HUDEP-2 (cell line): Measurements from ENCODE around the gene PDE4D.
"Not testable (repeated sequence)": the region's sequence is repeated elsewhere in the genome, so short reads cannot be mapped to it uniquely, and the experiment has no call there.

Source experiments
- DNase-seq, 76 experiments: peaks; one replicate each; lab custom pipeline; 2025; ENCODE audit not compliant: unreplicated experiment in 76 of 76; lab: John Stamatoyannopoulos, UW

Gene PDE4D

DNA sequence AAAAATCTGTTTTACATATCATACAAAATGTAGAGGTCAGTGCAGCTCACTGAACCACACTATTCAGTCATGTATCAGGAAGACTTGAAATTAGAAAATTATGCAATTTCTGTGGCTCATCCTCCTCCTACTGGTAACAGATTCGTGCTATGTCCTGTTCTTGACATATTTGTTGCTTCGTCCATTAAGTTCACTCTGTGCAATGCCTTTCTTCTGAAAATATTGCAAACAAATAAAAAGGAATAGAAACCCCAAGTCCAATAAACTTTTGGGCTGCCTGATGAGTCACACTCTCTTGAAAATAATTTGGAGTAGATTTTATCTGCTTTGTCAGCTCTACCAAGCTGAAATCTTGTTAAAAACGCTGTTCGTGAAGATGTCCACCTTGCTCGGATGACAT lies 919.4 kb downstream of the PDE4D start:
- no peak for DNase-seq

DNA sequence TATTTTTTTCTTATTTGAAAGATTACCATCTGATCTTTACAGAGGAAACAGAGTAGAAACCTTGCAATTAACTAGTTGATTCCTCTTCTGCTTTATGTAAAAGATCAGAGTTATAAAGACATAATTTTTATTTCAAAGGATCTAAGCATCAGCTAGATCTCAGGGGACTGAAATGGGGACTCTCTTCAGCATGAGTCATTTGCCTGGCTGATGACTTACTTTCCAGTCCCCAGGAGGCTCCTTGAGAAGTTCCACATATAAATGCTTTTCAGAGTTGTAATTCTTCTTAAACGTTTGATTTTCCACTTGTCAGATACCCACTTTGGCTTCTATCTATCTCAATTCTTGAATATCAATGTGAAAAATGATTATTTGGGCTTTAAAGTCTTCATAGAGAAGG lies 921.2 kb downstream of the PDE4D start:
- no peak for DNase-seq

DNA sequence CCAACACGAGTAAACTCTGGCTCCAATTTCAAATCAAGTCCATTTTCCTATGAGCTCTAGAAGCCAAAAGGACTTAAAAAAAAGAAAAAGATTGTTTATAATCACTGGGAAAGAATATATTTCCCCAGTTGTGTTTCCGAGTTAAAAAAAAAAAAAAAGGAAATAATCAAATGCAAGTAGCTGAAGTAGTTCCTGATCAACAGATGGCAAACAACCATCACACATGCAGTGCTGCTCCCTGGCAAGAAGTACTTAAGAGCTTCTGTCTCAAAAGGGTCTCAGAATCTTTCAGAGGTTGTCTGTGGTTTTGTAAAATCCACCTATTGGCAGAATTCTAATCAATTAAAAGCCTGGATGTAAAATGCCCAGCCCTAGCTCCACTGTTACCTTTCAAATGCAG lies 922.8 kb downstream of the PDE4D start:
- no peak for DNase-seq

DNA sequence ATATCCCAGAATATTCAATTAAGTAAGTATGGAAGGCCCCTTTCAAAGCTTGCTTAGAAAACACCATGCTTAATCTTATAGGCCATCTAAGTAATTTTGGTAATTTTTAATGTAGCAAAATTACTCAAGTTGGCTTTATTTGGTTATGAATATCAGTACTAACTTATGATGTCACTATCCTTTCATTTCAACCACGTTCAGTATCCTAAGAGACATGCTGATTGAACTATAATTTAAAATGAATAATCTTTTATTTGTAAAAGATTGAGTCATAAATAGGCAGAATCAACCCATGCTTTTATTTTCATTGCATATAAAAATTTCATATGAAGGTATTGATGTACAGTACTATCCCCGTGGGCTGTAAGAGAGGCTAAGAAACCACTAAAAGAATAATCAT lies 923.7 kb downstream of the PDE4D start:
- DNase-seq = no peak

DNA sequence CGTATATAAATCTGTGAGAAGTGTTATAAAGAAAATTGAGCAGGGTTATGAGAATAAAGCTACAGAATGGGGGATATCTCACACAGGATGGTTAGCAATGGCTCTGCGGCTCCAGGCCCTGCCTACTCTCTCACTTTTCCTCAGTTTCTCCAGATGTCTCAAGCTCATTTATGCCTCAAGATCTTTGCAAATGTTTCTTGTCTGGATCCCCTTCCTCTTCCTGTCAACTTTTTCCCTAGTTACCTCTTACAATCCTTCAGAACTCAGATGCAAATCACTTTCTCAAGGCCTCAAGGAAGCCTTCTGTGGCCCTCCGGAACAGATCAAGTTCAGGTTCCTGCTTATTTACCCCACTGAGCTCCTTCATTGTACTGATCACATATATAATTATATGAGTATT lies 924.3 kb downstream of the PDE4D start:
- DNase-seq = no peak

DNA sequence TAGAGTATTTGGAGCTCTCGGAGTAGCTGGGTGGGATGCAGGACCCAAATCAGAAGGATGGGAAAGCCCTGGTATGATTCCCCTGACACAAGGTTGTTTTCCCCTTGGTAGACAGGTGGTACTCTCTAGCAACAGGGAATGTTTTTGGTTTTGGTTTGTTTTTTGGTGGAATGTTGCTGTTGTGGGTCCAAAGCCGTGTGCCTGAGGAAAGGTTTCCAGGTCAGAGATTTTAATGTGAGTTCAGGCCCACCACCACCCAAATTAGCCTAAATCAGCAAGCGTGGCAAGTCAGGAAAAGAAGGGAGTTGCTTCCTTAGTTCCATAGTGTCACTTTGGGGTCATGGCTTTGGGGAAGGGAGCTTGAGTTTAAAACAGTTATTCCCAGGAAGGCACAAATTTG lies 925.2 kb downstream of the PDE4D start:
- DNase-seq = no peak

DNA sequence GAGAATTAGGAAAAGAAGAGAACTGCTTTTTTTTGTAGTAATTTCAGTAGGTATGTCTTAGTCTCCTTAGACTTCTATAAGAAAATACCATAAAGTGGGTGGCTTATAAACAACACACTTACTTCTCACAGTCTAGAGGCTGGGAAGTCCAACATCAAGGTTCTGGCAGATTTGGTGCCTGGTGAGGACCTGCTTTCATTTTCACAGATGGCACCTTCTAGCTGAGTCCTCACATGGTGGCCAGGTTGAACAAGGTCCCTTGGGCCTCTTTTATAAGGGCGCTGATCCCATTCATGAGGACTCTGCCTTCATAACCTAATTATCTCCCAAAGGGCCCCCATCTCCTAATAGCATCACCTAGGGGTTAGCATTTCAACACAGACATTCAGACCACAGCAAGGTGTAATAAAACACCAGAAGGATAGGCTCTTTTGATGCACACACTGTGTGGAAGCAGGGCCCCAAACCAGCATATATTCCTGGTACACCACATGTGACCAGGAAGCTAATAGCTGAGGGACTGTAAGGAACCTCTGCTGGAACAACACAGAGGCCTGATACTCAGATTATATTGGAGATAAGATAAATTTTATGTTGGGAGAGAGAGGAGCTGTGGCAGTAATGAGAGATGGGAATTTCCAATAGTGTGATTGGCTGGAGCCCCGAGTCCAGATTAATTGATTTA lies 925.8 kb downstream of the PDE4D start:
- DNase-seq = no peak

DNA sequence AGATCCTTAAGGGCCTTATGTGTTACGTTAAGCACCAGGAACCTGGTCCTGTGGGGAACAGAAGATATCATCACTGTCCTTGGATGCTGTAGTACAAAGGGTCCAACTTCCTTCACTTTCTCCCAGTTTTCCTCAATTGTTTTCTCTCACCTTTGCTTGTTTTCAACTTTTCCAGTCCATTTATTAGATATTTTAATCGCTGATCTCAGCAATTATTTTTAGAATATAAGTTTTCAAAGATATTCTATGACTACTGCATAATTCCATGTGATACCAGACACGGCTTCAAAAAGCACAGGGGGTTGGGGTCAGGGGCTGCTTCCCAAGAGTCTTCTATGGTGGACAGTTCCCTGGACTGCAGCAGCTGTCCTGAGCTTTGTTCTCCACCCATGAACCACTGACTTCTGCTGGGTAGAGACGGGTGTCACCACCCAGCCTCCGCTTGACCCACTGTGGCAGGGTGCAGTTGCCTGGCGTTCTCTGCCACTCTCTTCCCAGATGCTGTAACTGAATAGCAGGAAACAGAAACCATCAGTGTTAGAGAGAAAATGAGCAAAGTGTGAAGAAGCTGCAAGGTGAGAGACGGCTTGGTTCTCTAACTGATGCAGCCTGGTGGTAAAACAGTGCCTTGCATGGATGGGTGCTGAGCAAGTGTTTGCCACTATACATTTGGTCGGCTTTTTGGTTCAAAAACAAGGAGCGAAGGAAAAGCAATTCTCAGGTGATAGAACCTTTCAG lies 927.7 kb downstream of the PDE4D start:
- DNase-seq = no peak

DNA sequence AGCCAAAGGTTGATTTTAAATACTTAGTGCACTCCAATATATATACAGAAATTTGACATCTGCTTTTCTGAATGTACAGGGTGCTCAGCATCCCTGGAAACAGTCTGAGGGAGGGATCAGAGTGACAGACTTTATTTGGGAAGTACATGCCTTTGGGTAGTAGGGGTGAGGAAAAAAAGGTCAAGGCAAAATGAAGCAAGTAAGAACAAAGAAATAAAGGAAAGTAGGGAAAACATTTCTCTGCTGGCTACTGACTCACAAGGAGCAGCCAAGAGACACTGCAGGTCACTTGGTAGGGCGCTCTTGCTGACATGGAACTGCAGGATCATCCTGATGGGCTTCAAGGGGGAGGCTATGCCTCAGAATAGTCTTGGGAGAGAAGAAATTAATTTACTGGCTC lies 929.7 kb downstream of the PDE4D start:
- DNase-seq = no peak

DNA sequence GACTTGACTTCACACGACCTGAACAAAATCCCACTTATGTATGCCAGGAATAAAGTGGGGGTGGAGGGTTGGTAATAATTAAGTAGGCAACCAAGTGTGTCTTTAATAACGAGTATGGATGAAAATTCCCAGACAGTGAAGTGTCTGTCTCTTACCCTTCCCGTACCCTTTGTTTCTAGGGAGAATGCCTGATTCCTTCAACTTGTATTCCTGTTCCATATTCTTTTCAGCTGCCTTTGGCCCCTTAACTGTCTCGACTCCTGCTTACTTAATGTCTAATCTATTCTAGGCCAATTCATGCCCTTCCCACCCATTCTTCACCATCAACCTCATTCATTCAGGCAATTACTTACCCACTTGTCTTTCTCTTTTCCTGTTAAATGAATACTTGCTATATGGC lies 930.2 kb downstream of the PDE4D start:
- no peak for DNase-seq

DNA sequence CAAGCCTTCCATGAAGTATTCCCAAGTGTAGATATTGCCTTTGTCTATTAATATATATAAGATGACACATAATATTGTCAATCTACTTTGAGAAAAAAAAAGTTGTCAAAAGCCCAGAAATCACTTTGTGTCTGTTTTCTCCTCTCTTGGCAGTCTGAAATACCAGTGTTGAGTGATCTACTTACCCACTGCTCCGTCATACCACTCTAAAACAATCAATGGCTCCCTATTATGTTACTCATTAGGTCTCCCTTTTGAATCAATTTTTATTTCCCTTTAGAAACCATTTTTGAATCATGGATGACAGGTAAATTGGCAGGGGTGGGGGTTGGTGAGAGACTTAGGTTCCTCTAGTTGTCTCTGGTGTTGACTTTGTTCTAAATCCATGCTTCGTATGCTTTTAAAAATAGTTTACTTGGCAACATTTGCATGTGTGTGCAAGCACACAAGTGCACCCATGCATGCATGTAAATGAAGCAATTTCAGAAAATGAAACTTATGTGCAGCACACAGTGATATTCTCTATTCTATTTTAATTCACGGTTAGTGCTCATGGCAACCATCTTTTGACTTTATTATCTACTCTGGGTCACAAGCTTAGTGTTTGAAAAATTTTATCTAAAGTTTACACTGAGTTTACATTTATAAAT lies 931.8 kb downstream of the PDE4D start:
- DNase-seq = no peak

DNA sequence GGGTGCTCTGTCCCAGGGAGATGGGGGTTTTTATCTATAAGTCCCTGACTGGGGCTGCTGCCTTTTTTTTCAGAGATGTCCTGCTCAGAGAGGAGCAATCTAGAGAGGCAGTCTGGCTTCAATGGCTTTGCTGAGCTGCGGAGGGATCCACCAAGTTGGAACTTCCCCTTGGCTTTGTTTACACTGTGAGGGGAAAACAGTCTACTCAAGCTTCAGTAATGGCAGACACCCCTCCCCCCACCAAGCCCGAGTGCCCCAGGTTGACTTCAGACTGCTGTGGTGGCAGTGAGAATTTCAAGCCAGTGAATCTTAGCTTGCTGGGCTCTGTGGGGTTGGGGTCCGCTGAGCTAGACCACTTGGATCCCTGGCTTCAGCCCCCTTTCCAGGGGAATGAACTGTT lies 934.8 kb downstream of the PDE4D start:
- DNase-seq = no peak

DNA sequence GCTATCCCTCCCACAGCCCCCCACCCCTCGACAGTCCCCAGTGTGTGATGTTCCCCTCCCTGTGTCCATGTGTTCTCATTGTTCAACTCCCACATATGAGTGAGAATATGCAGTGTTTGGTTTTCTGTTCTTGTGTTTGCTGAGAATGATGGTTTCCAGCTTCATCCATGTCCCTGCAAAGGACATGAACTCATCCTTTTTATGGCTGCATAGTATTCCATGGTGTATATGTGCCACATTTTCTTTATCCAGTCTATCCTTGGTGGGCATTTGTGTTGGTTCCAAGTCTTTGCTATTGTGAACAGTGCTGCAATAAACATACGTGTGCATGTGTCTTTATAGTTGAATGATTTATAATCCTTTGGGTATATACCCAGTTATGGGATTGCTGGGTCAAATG lies 940.3 kb downstream of the PDE4D start:
- not testable (repeated sequence) for DNase-seq

DNA sequence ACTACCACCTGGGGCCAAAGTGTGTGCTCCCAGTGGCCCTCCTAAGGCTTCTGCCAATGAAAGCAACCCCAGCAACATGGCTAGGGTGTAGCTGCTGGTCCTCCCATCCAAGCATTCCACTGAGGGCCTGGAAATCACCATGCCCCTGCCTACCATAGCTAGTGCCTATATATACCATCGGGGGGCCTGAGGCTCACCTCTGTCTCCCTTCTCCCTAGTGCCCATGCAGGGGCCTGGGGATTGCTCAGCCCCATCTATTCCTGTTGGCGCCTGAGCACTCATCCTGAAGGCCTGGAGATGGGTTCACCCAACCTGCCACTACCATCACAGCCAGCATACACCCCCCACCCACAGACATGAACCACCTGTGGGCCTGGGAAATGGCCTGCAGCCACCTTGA lies 943.3 kb downstream of the PDE4D start:
- DNase-seq = no peak

DNA sequence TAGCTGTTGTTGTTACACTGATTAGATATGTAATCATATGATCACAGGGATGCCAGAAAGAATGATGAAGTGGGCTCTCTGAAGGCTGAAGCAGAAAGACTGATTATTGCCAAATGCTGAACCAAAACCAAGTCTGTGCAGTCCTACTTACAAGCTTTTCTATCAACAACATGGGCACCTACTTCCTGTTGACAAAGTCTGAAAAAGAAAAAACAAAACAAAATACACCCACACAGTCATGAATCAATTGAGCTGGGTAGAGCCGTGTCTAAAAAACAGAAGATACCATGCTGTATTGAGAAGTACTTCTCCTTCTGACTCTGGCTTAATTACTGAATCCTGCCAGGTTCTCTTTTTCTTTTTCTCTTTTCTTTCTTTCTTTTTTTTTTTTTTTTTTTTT lies 947.3 kb downstream of the PDE4D start:
- no peak for DNase-seq

DNA sequence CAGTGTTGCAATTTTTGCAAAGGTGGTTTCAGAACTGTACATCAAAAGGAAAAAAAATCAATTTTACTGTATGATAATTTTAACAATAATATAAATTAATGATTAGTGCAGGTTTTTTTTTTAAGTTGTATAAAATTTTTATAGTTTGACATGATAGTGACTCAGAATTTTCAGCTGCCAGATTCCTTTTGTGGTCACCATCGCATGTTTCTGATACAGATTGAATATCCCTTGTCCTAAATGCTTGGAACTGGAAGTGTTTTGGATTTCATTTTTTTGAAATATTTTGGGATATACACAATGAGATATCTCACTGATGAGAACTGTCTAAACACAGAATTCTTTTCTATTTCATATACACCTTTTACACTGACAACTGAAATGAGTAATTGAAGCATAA lies 949.3 kb downstream of the PDE4D start:
- no peak for DNase-seq

DNA sequence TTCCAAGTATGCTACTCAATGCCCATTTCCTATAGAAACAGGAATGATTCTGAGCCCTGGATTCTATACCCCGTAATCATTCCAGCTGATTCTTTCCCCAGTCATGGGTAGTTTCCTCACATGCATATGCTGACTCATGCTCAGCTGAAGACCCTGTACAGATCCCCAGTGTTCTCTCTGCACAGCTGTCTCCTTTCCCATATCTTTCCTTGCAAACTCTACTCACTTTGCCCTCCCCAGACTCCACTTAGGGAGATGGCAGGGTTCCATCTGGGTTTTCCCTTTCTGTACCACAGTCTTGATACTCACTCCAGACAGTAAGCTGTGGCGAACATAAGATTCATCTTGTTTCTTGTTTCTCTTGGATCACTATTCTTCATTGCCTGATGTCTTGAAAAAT lies 953.1 kb downstream of the PDE4D start:
- no peak for DNase-seq

DNA sequence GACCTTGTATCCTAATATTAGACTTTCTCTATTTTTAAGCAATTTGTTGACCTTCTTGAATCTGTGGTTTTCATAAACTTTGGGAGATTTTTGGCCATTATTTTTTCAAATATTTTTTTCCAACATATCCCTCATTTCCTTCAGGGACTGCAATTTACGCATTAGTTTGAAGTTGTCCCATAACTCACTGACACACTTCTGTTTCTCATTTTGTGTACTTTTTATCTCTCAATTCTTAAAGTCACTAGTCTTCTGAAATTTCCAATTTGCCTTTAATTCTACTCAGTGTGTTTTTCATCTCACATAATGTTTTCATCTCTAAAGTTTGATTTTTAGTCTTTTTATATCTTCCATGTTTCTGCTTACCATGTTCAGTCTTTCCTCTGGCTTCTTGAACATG lies 953.9 kb downstream of the PDE4D start:
- DNase-seq = no peak

DNA sequence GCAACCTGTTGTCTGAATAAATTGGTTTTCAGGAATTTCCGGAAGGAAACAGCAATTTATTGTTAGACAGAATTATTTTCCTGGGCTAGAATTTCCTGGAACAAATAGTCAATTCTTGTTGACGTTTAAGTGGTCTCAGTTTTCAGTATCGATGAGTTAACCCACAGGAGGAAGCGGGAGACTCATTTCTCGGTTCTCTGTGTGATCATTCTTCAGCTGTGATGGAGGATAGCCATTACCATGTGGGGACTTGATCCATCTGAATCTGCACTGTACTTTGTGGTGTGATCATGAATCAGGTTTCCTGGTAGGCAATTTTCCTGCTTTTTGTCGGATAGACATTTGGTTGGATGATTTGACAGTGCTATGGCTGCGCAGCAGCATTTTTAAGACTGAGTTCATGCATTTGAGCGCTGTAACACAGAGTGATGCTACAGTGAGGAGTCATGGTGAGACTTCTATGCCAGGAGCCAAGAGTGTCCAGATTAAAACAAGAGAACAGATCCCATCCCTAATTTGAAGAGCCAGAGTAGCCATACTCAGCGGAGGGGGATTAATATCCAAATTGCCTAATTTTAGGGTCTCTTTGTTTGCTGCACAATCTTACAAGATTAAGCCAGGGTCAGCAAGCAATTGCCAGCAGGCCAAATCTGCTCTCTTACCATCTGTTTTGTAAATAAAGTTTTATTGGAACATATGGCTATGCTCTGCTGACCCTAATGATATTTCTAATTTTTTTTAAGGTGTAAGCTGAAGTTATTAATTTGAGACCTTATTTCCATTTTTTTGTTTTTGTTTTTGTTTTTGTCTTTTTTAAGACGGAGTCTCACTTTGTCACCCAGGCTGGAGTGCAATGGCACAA lies 954.7 kb downstream of the PDE4D start:
- no peak for DNase-seq

DNA sequence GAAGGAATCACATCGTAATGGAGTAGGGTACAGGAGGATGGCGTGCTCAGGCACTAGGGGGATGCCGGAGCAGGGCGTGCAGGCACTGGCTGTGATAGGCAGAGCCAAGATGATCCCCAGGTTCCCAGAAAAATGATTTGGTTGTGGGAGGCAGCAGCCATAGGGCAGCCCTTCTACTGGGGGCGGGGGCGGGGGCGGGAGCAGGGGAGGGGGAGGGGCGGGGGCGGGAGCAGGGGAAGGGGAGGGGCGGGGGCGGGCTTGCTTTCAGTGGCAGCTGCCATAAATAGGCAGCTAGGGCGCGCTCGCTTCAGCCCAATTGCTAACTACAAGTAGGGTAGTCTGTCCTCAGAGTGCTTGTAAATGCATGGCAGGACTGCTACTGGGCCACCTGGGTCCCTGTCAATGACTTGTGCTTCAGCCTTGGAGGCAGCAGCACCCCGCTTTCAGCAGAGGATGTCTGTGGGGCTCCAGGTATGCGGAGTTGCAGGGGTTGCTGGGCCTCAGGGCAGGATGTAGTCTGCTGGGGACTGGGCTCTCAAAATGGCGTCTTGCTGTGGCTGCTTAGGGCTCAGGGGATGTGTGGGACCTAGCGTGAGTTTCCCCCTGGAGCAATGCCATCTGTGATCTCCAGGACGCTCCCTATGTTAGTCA lies 956.4 kb downstream of the PDE4D start:
- DNase-seq = no peak

DNA sequence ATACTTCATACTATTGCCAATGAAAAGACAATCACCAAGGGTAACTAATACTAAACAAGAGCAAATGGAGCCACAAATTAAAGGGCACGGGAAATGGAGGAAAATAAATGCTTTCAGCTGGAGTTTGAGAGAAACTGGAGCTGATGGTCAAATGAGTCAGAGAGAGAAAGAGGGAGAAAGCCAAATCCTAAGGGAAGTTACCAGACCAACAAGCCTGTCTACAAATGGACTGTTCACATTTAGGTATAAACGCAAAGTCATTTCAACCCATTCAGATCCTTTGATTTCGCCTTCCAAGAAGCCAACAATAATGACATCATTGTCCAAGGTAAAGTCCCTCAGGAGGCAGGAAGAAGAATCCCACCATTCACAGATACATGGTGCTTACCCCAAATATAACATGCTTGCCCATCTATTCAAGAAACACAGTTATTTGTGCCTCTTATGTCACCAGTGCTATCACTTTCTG lies 958.9 kb downstream of the PDE4D start:
- no peak for DNase-seq
